Measurements from ENCODE around the gene C4orf33.
A peak's percentile ranks its signal among the peaks of the same experiment; 100 is the strongest.

The C4orf33 gene

DNA sequence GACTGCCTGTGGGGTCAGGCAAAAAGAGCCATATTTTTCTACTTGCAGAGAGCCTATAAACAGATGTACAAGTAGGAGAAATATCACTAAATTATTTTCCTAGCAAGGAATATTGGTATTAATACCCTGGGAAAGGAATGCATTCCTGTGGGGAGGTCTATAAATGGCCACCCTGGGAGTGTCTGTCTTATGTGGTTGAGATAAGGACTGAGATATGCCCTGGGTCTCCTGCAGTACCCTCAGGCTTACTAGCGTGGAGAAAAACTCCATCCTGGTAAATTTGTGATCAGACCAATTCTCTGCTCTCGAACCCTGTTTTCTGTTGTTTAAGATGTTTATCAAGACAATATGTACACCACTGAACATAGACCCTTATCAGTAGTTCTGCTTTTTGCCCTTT lies 35.4 kb downstream of the C4orf33 start:
- DNase-seq: no peak

GRCh38 chr4:129136433-129136832 lies 40.5 kb downstream of the C4orf33 start:
- no peak for DNase-seq

DNA sequence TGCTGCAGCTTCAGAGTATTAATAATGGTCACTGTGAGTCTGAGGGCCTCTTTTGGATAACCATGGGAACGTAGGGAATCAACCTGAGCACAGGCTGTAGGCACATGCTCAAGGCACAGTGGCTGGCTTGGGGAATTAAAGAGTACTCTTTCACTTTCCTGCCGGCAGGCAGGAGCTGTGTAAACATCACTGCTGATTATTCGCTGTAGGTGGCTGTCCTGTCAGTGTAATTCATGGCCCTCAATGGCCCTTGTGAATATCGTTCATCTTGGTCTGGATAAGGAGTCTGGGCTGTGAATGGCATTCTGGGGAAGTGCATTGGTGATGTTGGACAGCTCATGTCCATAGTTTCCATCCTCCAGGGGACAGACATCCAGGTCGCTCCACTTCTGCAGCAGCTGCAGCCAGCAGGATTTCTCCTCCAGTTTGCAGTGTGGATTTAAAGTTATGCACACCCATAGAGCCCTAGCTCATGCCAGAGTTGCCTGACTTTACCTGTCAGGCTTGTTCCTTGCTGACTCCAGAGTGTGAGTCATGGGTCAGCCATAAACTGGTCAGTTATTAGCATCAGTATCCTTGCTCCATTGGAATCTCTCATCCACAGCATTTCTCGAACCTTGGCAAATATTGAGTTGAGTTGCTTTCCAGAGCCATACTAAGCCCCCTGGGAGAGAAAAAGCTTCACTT lies 43.0 kb downstream of the C4orf33 start:
- DNase-seq: peak; percentile 56

DNA sequence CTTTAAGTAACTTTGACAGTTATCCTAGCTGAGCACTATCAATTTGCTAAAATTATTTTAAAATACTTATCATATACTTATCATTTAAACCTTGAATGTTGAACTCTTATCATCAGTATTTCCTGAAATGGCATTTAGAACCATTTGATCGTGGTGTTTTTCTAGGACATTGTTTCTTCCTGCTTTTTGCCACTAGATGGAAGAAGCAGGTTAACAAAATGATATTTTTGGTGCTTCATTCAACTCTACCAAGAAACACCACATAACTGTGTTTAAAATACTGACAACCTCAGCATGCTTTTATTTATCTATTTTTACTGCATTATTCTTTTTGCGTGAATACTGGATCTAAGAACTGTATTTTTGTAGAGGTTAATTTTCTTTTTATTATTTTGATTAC lies 44.6 kb downstream of the C4orf33 start:
- no peak for DNase-seq

DNA sequence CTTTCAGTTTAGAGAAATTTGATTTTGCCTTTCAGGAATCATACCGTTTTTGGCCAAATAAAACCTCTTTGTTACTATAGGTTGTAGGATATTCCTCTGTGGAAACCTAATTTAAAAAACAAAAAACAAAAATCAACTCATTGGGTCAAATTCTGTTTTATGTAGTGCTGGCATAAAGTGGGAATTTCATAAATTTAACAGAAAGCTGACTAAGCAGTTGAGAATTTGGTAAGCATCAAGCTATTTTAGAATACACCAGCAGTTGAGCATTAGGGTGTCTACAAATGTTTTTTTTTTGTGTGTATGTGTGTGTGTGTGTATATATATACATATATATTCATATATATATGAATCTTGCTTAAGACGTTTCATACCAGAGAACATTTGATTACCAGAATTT lies 47.4 kb downstream of the C4orf33 start:
- DNase-seq: no peak

DNA sequence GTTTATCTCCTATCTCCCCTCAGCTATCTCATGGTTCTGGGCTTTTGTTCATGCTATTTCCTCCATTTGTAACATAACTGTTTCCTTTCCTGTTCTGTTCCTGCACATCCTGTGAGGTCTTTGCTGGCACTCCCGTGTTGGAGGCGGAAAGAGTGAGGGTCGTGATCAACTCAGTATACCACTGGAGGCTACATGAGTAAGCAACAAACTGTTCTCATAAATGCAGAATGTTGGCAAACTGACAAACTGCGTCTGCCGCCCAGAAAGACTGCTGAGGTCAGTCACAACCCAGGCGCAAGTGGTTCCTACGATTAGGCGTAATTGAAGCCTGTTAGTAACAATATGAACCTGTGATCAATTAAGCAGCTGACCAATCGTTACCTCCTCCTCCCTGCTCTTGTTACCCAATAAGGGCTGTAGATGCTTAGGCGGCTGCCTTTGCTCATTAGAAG lies 48.8 kb downstream of the C4orf33 start:
- DNase-seq: no peak

DNA sequence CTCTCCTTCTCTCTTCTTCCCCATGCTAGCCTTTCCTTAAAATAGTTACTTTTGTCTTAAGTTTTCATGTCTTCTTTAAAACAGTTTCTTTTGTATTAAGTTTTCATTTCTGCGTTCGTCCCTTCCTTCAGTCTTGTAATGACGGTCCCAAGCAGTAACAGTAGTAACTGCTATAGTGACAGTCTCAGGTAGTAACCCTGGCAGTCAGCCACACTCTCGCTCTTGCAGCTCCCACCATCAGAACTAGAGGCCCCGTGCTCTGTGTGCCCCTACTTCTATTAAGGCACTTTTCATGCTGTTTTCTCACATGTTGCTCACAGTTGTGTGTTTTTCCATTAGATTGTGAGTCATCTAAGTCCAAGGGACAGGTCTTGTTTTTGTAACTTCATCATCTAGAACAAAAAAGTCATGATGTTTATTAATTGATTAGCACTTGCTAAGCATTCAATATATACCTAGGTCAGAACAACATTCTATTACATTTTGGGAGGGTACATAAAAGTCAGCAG lies 49.3 kb downstream of the C4orf33 start:
- no peak for DNase-seq

DNA sequence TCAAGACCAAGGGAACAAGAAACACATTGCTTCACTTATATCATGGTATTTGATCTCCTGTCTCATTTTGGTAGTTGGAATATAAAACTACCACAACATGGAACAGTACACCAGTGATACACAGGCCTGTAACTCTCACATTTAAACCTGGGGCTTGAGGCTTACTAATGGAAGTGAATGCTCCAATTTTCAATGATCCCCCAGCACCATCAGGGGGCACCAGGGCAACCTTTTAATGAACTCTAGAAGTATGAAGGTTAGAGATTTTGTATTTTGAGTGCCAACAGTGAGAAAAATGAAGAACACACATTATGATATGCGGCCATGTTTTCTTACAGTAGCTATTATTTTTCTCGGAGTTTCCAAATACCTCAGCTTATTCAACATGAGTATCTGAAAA lies 50.7 kb downstream of the C4orf33 start:
- no peak for DNase-seq

GRCh38 chr4:129148892-129149291 lies 52.9 kb downstream of the C4orf33 start:
- DNase-seq: no peak

DNA sequence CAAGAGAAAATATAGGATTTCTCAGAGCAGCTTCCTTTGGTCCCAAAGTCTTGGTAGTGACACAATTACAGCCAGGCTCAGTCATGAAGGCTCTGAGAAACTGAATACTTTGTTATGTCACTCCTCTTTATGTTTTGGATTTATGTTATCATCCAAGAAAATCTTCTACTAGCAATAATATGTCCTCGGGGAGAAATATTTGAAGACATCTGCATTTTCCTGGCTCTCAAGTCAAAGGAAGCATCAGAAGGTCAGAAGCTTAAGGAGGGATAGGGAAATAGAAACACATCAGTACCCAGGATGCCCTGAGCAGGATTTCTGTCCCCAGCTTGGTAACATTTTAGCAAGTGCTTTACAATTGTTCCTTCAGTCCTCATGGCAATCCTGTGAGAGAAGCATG lies 54.0 kb downstream of the C4orf33 start:
- no peak for DNase-seq

DNA sequence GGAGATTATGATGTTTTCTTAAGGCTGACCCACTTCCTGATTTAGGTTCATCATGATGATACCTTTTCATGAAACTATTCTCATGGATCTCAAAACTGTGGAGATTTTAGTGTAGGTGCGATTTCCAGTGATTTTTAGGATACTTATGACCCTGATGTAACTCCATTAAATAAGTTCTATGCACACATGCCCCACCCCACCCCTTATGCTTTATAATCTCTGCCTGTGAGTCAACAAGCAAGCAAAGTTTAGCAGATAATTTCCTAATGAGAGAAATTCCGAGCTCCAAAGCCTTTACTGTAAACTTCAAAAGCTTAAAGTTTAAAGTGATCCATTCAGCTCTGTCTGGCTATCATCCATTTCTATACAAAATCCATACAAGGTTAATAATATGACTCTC lies 56.4 kb downstream of the C4orf33 start:
- DNase-seq: no peak

- DNase-seq: no peak
These were observed 57.7 kb downstream of the C4orf33 start for GRCh38 chr4:129153700-129154099.

- no peak for DNase-seq
These were observed 66.5 kb downstream of the C4orf33 start for GRCh38 chr4:129162450-129162849.

DNA sequence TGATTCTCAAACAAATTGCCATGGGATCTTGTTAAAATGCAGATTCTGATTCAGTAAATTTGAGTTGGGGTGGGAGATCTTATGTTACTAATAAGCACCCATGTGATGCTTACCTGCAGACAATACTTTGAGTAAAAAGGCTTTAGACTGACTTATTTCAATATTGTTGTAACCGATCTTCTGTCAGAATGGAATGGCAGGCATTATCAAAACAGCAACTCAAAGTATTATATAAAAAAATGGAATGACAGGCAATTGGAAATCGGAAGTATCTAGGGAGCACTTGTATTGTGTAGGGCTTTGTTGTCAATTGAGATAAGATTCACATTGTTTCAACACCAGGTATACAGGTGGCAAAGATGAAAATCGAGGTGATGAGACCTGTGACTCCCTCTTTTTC lies 67.5 kb downstream of the C4orf33 start:
- no peak for DNase-seq

DNA sequence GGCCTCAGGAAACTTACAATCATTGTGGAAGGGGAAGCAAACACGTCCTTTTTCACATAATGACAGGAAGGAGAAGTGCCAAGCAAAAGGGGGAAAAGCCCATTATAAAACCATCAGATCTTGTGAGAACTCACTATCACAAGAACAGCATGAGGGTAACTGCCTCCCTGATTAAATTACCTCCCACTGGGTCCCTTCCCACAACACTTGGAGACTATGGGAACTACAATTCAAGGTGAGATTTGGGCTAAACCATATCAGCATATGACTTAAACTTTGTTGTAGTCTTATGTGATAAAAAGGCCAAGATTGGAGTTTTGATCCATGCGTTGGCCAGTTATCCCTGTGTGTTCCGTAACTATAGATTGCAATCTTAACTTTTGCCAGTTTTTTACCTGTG lies 68.3 kb downstream of the C4orf33 start:
- no peak for DNase-seq
